DND-41 (cell line): ENCODE results near the gene KIT.

Experiments used
- EZH2 ChIP-seq: IDR thresholded peaks from 3 replicates; pipeline ENCODE4 v1.6.1; 2012; ENCODE audit warnings: borderline replicate concordance, low read depth, mild to moderate bottlenecking, moderate library complexity, low read length, inconsistent platforms; ENCODE audit not compliant: severe bottlenecking
- TF ChIP-seq, protein P1 (sequence below): IDR thresholded peaks from 2 replicates; pipeline ENCODE4 v1.5.1; 2012; ENCODE audit warnings: borderline replicate concordance, low read length, moderate library complexity, mild to moderate bottlenecking; ENCODE audit not compliant: poor library complexity, severe bottlenecking; ENCODE audit errors: extremely low read depth

- TF ChIP-seq, protein P1, sequence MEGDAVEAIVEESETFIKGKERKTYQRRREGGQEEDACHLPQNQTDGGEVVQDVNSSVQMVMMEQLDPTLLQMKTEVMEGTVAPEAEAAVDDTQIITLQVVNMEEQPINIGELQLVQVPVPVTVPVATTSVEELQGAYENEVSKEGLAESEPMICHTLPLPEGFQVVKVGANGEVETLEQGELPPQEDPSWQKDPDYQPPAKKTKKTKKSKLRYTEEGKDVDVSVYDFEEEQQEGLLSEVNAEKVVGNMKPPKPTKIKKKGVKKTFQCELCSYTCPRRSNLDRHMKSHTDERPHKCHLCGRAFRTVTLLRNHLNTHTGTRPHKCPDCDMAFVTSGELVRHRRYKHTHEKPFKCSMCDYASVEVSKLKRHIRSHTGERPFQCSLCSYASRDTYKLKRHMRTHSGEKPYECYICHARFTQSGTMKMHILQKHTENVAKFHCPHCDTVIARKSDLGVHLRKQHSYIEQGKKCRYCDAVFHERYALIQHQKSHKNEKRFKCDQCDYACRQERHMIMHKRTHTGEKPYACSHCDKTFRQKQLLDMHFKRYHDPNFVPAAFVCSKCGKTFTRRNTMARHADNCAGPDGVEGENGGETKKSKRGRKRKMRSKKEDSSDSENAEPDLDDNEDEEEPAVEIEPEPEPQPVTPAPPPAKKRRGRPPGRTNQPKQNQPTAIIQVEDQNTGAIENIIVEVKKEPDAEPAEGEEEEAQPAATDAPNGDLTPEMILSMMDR, result no peak
- TF ChIP-seq EZH2, result no peak
Observed at GRCh38 chr4:54614149-54614548, 43.6 kb upstream of the KIT start.
